Measurements from ENCODE around the gene SLC30A2.

GRCh38 chr1:26060832-26061574 is 15.1 kb upstream of the SLC30A2 start:
- TF ChIP-seq CTCF (IDR thresholded peaks at IDR 0.05) (no peak), POLR2A (IDR thresholded peaks at IDR 0.05) (no peak)
